Smooth muscle cell (in vitro differentiated cells): ENCODE data around the gene FBXL17. TPM values are rescaled to one million over a fixed set of nuclear protein-coding genes. Genes with fewer than 3 reads are reported as not detected.

Experiments
- DNase-seq: peaks from one replicate; lab custom pipeline; 2025; ENCODE audit not compliant: unreplicated experiment; lab: John Stamatoyannopoulos, UW
- H2AFZ ChIP-seq: fragments of 200-600 bp; sonication (generic); 2 replicates; pipeline ENCODE4 v1.6.0; 2016; ENCODE audit warnings: antibody characterized with exemption, low read depth, mild to moderate bottlenecking
- H3F3A ChIP-seq: fragments of 200-600 bp; sonication (generic); 2 replicates; pipeline ENCODE4 v1.6.0; 2017; ENCODE audit warnings: antibody characterized with exemption, low read depth
- H3K27ac ChIP-seq: fragments of 200-600 bp; sonication (generic); 2 replicates; pipeline ENCODE4 v1.5.1; 2016; ENCODE audit warnings: low read depth, mild to moderate bottlenecking
- H3K27me3 ChIP-seq: fragments of 200-600 bp; sonication (generic); 2 replicates; pipeline ENCODE4 v1.6.1; 2016; ENCODE audit warnings: low read depth, mild to moderate bottlenecking
- H3K36me3 ChIP-seq: fragments of 200-600 bp; sonication (generic); 2 replicates; pipeline ENCODE4 v1.5.1; 2016; ENCODE audit warnings: low read depth
- H3K4me1 ChIP-seq: fragments of 200-600 bp; sonication (generic); 2 replicates; pipeline ENCODE4 v1.5.1; 2016; ENCODE audit warnings: low read depth
- H3K4me2 ChIP-seq: fragments of 200-600 bp; sonication (generic); 2 replicates; pipeline ENCODE4 v1.6.0; 2016; ENCODE audit warnings: mild to moderate bottlenecking
- H3K4me3 ChIP-seq: fragments of 200-600 bp; sonication (generic); 2 replicates; pipeline ENCODE4 v1.5.1; 2016; ENCODE audit warnings: mild to moderate bottlenecking
- H3K79me2 ChIP-seq: fragments of 200-600 bp; sonication (generic); 2 replicates; pipeline ENCODE4 v1.6.0; 2016; ENCODE audit warnings: low read depth, mild to moderate bottlenecking
- H3K9ac ChIP-seq: fragments of 200-600 bp; sonication (generic); 2 replicates; pipeline ENCODE4 v1.6.0; 2016; ENCODE audit warnings: low read depth
- H3K9me3 ChIP-seq: fragments of 200-600 bp; sonication (generic); replicated peaks from 2 replicates; pipeline ENCODE4 v1.5.1; 2016; ENCODE audit warnings: low read depth
- H4K20me1 ChIP-seq: fragments of 200-600 bp; sonication (generic); 2 replicates; pipeline ENCODE4 v1.6.0; 2016; ENCODE audit warnings: low read depth
- WGBS: methylation state at CpG from one replicate; pipeline ENCODE4 v1.1.7; 2016; ENCODE audit warnings: low lambda C conversion rate; 5-methylcytosine and 5-hydroxymethylcytosine counted together
- polyA plus RNA-seq: library from polyadenylated mRNA; unstranded; fragments of >200 nt; fragmentation: Nextera tagmentation; extraction: Ambion mirVana; gene quantifications from 2 replicates; pipeline ENCODE4 v1.2.1, GENCODE V29; 2016
- total RNA-seq: library from RNA; depleted of rRNA; stranded (reverse); fragments of >200 nt; gene quantifications from 2 replicates; pipeline ENCODE4 v1.2.3, GENCODE V29; 2014
- TF ChIP-seq, protein P1 (sequence below): fragments of 200-600 bp; sonication (generic); IDR thresholded peaks from 2 replicates; pipeline ENCODE4 v1.5.1; 2017; ENCODE audit warnings: borderline replicate concordance, mild to moderate bottlenecking, antibody characterized with exemption; ENCODE audit not compliant: insufficient read depth, poor library complexity, severe bottlenecking

FBXL17 gene
- total and polyA plus RNA-seq, 2 experiments from 2014 or later, result 5.4 to 16.0 TPM

DNA sequence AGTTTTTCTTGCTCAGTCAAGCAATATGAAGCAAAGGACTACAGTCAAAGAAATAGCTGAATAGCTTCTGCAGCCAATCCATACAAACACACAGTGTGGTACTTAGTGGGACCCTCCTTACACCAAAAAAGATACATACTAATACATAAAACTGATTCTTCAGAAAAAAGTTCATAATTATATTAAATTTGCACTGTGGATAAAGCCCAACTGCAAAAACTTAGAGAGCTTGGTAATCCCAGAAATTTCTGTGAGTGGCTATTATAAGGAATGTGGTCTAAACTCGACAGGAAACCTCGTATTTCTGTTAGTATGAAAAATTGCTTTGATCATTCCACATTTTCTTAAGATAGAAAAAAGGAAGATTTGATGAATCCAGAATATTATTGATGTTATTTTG lies 245.4 kb downstream of the FBXL17 start:
- Histone ChIP-seq H3K36me3 (no peaks in the 10 kb centered on the region), H3F3A (no peaks in the 10 kb centered on the region), H3K79me2 (no peaks in the 10 kb centered on the region), H3K9ac (no peak overlapping the region), H4K20me1 (no peaks in the 10 kb centered on the region), H3K9me3 (no peaks in the 10 kb centered on the region), H2AFZ (no peak overlapping the region), H3K4me3 (no peak overlapping the region), H3K4me2 (no peak overlapping the region), H3K27ac (no peak overlapping the region), H3K27me3 (no peaks in the 10 kb centered on the region), H3K4me1 (no peaks in the 10 kb centered on the region)
- TF ChIP-seq, protein P1, sequence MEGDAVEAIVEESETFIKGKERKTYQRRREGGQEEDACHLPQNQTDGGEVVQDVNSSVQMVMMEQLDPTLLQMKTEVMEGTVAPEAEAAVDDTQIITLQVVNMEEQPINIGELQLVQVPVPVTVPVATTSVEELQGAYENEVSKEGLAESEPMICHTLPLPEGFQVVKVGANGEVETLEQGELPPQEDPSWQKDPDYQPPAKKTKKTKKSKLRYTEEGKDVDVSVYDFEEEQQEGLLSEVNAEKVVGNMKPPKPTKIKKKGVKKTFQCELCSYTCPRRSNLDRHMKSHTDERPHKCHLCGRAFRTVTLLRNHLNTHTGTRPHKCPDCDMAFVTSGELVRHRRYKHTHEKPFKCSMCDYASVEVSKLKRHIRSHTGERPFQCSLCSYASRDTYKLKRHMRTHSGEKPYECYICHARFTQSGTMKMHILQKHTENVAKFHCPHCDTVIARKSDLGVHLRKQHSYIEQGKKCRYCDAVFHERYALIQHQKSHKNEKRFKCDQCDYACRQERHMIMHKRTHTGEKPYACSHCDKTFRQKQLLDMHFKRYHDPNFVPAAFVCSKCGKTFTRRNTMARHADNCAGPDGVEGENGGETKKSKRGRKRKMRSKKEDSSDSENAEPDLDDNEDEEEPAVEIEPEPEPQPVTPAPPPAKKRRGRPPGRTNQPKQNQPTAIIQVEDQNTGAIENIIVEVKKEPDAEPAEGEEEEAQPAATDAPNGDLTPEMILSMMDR, result no peak
- DNase-seq, result no peak
- WGBS, result 85% methylated on average over 2 of the region's 2 CpGs

GRCh38 chr5:108129129-108129528 lies 252.8 kb downstream of the FBXL17 start:
- WGBS, result 100% methylated on average over 1 of the region's 1 CpG
- Histone ChIP-seq H3K4me1 (no peaks in the 10 kb centered on the region), H3K27ac (no peak overlapping the region), H3K79me2 (no peaks in the 10 kb centered on the region), H3K4me3 (no peak overlapping the region), H3F3A (no peaks in the 10 kb centered on the region), H3K9ac (no peak overlapping the region), H3K9me3 (no peaks in the 10 kb centered on the region), H3K4me2 (no peak overlapping the region), H4K20me1 (no peaks in the 10 kb centered on the region), H2AFZ (no peak overlapping the region), H3K36me3 (no peaks in the 10 kb centered on the region), H3K27me3 (no peaks in the 10 kb centered on the region)
- TF ChIP-seq, protein P1, result no peak
- no peak for DNase-seq

DNA sequence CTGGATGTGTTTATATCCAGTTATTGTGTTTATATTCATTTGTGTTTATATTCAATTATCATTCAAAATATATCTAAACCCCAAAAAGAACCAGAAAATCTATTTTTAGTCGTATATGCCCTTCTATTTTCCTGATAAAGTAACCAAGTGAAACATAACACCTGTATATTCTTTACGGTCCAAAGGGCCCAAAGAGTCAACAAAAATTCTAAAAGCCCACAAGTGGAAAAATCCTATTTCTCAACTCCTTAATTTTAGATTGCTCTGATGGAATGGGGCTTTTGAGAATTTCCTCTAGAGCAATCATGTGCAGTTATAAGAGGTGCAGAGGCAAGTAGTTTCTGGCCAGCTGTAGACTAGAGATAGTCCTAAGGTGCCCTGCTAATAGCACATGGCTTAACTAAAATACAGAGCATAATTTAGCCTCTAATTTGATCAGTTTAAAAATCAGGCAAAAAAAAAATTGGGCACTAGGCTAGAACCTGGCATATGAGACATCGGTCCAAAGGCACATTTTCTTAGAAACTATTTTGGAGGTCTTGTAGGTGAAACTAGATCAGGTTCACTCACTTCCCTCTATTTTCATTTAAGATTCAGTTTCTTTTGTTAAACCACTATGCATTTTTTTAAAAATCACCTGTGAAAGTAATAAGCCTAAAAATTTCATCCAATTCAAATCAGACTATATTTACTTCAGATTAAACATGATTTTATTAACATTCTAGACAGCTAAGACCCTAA lies 256.0 kb downstream of the FBXL17 start:
- no peak for DNase-seq
- no peaks in the 10 kb centered on the region for H3K9me3 ChIP-seq
- no peaks in the 10 kb centered on the region for H3K36me3 ChIP-seq
- 94% methylated on average over 3 of the region's 3 CpGs for WGBS
- no peak overlapping the region for H3K4me2 ChIP-seq
- no peak overlapping the region for H2AFZ ChIP-seq
- H3F3A ChIP-seq, result no peaks in the 10 kb centered on the region
- H3K27ac ChIP-seq, result no peak overlapping the region
- H3K79me2 ChIP-seq, result no peaks in the 10 kb centered on the region
- TF ChIP-seq, protein P1, result no peak
- no peaks in the 10 kb centered on the region for H3K27me3 ChIP-seq
- H4K20me1 ChIP-seq, result no peaks in the 10 kb centered on the region
- no peak overlapping the region for H3K9ac ChIP-seq
- H3K4me1 ChIP-seq, result no peaks in the 10 kb centered on the region
- H3K4me3 ChIP-seq, result no peak overlapping the region

- H4K20me1 ChIP-seq, result no peaks in the 10 kb centered on the region
- no peak overlapping the region for H3K9ac ChIP-seq
- TF ChIP-seq, protein P1, result no peak
Observed at GRCh38 chr5:108124596-108124995, 257.3 kb downstream of the FBXL17 start.

More at GRCh38 chr5:108124596-108124995, 257.3 kb downstream of the FBXL17 start:
- no peaks in the 10 kb centered on the region for H3K27me3 ChIP-seq
- 90% methylated on average over 4 of the region's 4 CpGs for WGBS
- H3K4me1 ChIP-seq, result no peaks in the 10 kb centered on the region
- H3K4me2 ChIP-seq, result no peak overlapping the region
- no peaks in the 10 kb centered on the region for H3K9me3 ChIP-seq
- H3F3A ChIP-seq, result no peaks in the 10 kb centered on the region
- no peak overlapping the region for H2AFZ ChIP-seq
- H3K36me3 ChIP-seq, result no peaks in the 10 kb centered on the region
- H3K27ac ChIP-seq, result no peak overlapping the region
- no peaks in the 10 kb centered on the region for H3K79me2 ChIP-seq
- DNase-seq, result no peak
- H3K4me3 ChIP-seq, result no peak overlapping the region
